ENCODE data around the gene COL6A2.

Gene COL6A2

GRCh38 chr21:46178961-46179360 is 81.0 kb downstream of the COL6A2 start:
- no peak overlapping the region for H3K4me3 ChIP-seq (ENCODE audit: low read depth, low read length)
- TF ChIP-seq, protein P1, sequence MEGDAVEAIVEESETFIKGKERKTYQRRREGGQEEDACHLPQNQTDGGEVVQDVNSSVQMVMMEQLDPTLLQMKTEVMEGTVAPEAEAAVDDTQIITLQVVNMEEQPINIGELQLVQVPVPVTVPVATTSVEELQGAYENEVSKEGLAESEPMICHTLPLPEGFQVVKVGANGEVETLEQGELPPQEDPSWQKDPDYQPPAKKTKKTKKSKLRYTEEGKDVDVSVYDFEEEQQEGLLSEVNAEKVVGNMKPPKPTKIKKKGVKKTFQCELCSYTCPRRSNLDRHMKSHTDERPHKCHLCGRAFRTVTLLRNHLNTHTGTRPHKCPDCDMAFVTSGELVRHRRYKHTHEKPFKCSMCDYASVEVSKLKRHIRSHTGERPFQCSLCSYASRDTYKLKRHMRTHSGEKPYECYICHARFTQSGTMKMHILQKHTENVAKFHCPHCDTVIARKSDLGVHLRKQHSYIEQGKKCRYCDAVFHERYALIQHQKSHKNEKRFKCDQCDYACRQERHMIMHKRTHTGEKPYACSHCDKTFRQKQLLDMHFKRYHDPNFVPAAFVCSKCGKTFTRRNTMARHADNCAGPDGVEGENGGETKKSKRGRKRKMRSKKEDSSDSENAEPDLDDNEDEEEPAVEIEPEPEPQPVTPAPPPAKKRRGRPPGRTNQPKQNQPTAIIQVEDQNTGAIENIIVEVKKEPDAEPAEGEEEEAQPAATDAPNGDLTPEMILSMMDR (IDR thresholded peaks at IDR 0.05; ENCODE audit: insufficient read depth, low read depth, low read length, missing control alignments): no peak
- no peak for DNase-seq (ENCODE audit: low read depth)

Measured in GM12865 (cell line).